Activated B cell treated with CpG ODN at 0.5 μM for 24 hours (primary cell): ENCODE results near the gene CAVIN2. TPM values are rescaled to one million over a fixed set of nuclear protein-coding genes. Genes with fewer than 3 reads are reported as not detected.

Experiments
- ATAC-seq: fragments of 200-7000 bp; cut with Tn5 transposase; one replicate; pipeline ENCODE4 v1.10.0; 2021; ENCODE audit warnings: low read depth, mild to moderate bottlenecking, moderate library complexity
- CTCF ChIA-PET: fragments of 350-600 bp; sonication (Branson Sonifier 250); formaldehyde crosslinking; loops from one replicate; lab custom pipeline; 2021; ENCODE audit warnings: antibody characterized with exemption; lab: Charles Lee
- POLR2A ChIA-PET: fragments of 350-600 bp; sonication (Branson Sonifier 250); formaldehyde crosslinking; loops from one replicate; lab custom pipeline; 2021; ENCODE audit warnings: antibody characterized with exemption; lab: Charles Lee
- DNase-seq: peaks from one replicate; pipeline ENCODE4 v3.0.0; 2022
- H3K27ac Mint-ChIP-seq: one replicate; pipeline ENCODE4 v1.8.0; 2020; ENCODE audit warnings: mixed read lengths
- H3K27me3 Mint-ChIP-seq: one replicate; pipeline ENCODE4 v1.8.0; 2021; ENCODE audit warnings: mixed read lengths
- H3K36me3 Mint-ChIP-seq: one replicate; pipeline ENCODE4 v1.8.0; 2021; ENCODE audit warnings: low read depth, mixed read lengths
- H3K4me1 Mint-ChIP-seq: one replicate; pipeline ENCODE4 v1.8.0; 2021; ENCODE audit warnings: mixed read lengths
- H3K4me3 Mint-ChIP-seq: one replicate; pipeline ENCODE4 v1.8.0; 2020; ENCODE audit warnings: mild to moderate bottlenecking, mixed read lengths
- H3K9me3 Mint-ChIP-seq: one replicate; pipeline ENCODE4 v1.8.0; 2020; ENCODE audit warnings: mixed read lengths
- CTCF ChIP-seq: fragments of 200-600 bp; IDR thresholded peaks from one replicate; pipeline ENCODE4 v1.8.0; 2022; ENCODE audit warnings: antibody characterized with exemption, mild to moderate bottlenecking
- intact Hi-C: fragments of 100-400 bp; cut with micrococcal nuclease; formaldehyde crosslinking; loops from one replicate; pipeline ENCODE4 v1.15.1; 2024
- total RNA-seq: library from RNA; stranded (reverse); gene quantifications from 2 replicates; pipeline ENCODE4 v1.2.3, GENCODE V29; 2022

CAVIN2 gene
- total RNA-seq, 1 donor from 2014 or later: not detected

GRCh38 chr2:191881982-191882816 lies 35.3 kb upstream of the CAVIN2 start:
- TF ChIP-seq CTCF: no peak
- ChIA-PET POLR2A (no interaction called here), CTCF (no interaction called here)
- intact Hi-C loops: no loop called here
- ATAC-seq (no peak), DNase-seq (no peak)
- Mint-ChIP-seq H3K27me3 (no peaks in the 10 kb centered on the region), H3K4me3 (no peak overlapping the region), H3K9me3 (no peaks in the 10 kb centered on the region), H3K36me3 (no peaks in the 10 kb centered on the region), H3K27ac (no peak overlapping the region), H3K4me1 (no peaks in the 10 kb centered on the region)

GRCh38 chr2:191878548-191879279 lies 31.8 kb upstream of the CAVIN2 start:
- TF ChIP-seq CTCF: no peak
- Mint-ChIP-seq H3K4me1 (no peaks in the 10 kb centered on the region), H3K27me3 (no peaks in the 10 kb centered on the region), H3K4me3 (no peak overlapping the region), H3K27ac (no peak overlapping the region), H3K9me3 (no peaks in the 10 kb centered on the region), H3K36me3 (no peaks in the 10 kb centered on the region)
- intact Hi-C loops: no loop called here
- ChIA-PET POLR2A (no interaction called here), CTCF (no interaction called here)
- ATAC-seq: no peak
- no peak for DNase-seq

GRCh38 chr2:191877875-191878274 lies 31.0 kb upstream of the CAVIN2 start:
- DNase-seq (no peak), ATAC-seq (no peak)
- H3K27me3 Mint-ChIP-seq: no peaks in the 10 kb centered on the region
- no peaks in the 10 kb centered on the region for H3K9me3 Mint-ChIP-seq
- no peaks in the 10 kb centered on the region for H3K36me3 Mint-ChIP-seq
- no peak overlapping the region for H3K27ac Mint-ChIP-seq
- intact Hi-C loops: no loop called here
- no peak overlapping the region for H3K4me3 Mint-ChIP-seq
- ChIA-PET CTCF (no interaction called here), POLR2A (no interaction called here)
- no peaks in the 10 kb centered on the region for H3K4me1 Mint-ChIP-seq
- no peak for TF ChIP-seq CTCF

GRCh38 chr2:191875859-191876258 lies 29.0 kb upstream of the CAVIN2 start:
- ATAC-seq: no peak
- no peaks in the 10 kb centered on the region for H3K9me3 Mint-ChIP-seq
- ChIA-PET CTCF (no interaction called here), POLR2A (no interaction called here)
- intact Hi-C loops: no loop called here
- no peaks in the 10 kb centered on the region for H3K36me3 Mint-ChIP-seq
- H3K4me1 Mint-ChIP-seq: no peaks in the 10 kb centered on the region
- no peak overlapping the region for H3K27ac Mint-ChIP-seq
- H3K27me3 Mint-ChIP-seq: no peaks in the 10 kb centered on the region
- no peak overlapping the region for H3K4me3 Mint-ChIP-seq
- no peak for TF ChIP-seq CTCF
- no peak for DNase-seq

- no peak for TF ChIP-seq CTCF
- no peaks in the 10 kb centered on the region for H3K36me3 Mint-ChIP-seq
- intact Hi-C loops: no loop called here
- peaks cover 1% of the 10 kb centered on the region for H3K27me3 Mint-ChIP-seq
- no peaks in the 10 kb centered on the region for H3K4me1 Mint-ChIP-seq
- H3K27ac Mint-ChIP-seq: no peak overlapping the region
- ATAC-seq: no peak
- POLR2A ChIA-PET: no interaction called here
- no peak overlapping the region for H3K4me3 Mint-ChIP-seq
- CTCF ChIA-PET: no interaction called here
- no peaks in the 10 kb centered on the region for H3K9me3 Mint-ChIP-seq
- DNase-seq: no peak
These were observed 23.9 kb upstream of the CAVIN2 start for GRCh38 chr2:191870744-191871143.
